ENCODE data around the gene ST3GAL2. TPM values are rescaled to one million over a fixed set of nuclear protein-coding genes. Genes with fewer than 3 reads are reported as not detected.

Gene ST3GAL2
- total RNA-seq, 1 donor from 2014 or later: 37.2 TPM

- TF ChIP-seq CTCF (conservative IDR thresholded peaks at IDR 0.05): no peak
- Mint-ChIP-seq H3K9me3 (no peaks in the 10 kb centered on the region), H3K27me3 (no peaks in the 10 kb centered on the region), H3K4me3 (no peak overlapping the region), H3K36me3 (no peaks in the 10 kb centered on the region), H3K27ac (no peak overlapping the region), H3K4me1 (ENCODE audit: unreplicated experiment) (peaks cover 5% of the 10 kb centered on the region)
- no peak for DNase-seq (ENCODE audit: extremely low spot score, unreplicated experiment)
Measured at GRCh38 chr16:70474320-70475053, 35.6 kb upstream of the ST3GAL2 start.

GRCh38 chr16:70473446-70474319, 34.8 kb upstream of the ST3GAL2 start:
- peaks cover 5% of the 10 kb centered on the region for H3K4me1 Mint-ChIP-seq (ENCODE audit: unreplicated experiment)

GRCh38 chr16:70472786-70473433, 34.0 kb upstream of the ST3GAL2 start:
- peaks cover 5% of the 10 kb centered on the region for H3K4me1 Mint-ChIP-seq (ENCODE audit: unreplicated experiment)
- H3K27ac Mint-ChIP-seq: no peak overlapping the region
- H3K27me3 Mint-ChIP-seq: no peaks in the 10 kb centered on the region
- no peaks in the 10 kb centered on the region for H3K36me3 Mint-ChIP-seq
- no peak for DNase-seq (ENCODE audit: extremely low spot score, unreplicated experiment)
- no peak overlapping the region for H3K4me3 Mint-ChIP-seq
- no peak for TF ChIP-seq CTCF (conservative IDR thresholded peaks at IDR 0.05)
- no peaks in the 10 kb centered on the region for H3K9me3 Mint-ChIP-seq

More at GRCh38 chr16:70473446-70474319, 34.8 kb upstream of the ST3GAL2 start:
- DNase-seq (ENCODE audit: extremely low spot score, unreplicated experiment): no peak
- Mint-ChIP-seq H3K36me3 (no peaks in the 10 kb centered on the region), H3K9me3 (no peaks in the 10 kb centered on the region), H3K27ac (no peak overlapping the region), H3K4me3 (no peak overlapping the region), H3K27me3 (no peaks in the 10 kb centered on the region)
- no peak for TF ChIP-seq CTCF (conservative IDR thresholded peaks at IDR 0.05)

GRCh38 chr16:70470927-70471341, 32.0 kb upstream of the ST3GAL2 start:
- Mint-ChIP-seq H3K4me1 (ENCODE audit: unreplicated experiment) (no peaks in the 10 kb centered on the region), H3K9me3 (no peaks in the 10 kb centered on the region), H3K27ac (no peak overlapping the region), H3K36me3 (no peaks in the 10 kb centered on the region), H3K4me3 (no peak overlapping the region), H3K27me3 (no peaks in the 10 kb centered on the region)
- no peak for DNase-seq (ENCODE audit: extremely low spot score, unreplicated experiment)
- TF ChIP-seq CTCF (conservative IDR thresholded peaks at IDR 0.05): peak; percentile 65

- TF ChIP-seq CTCF (conservative IDR thresholded peaks at IDR 0.05): no peak
- no peaks in the 10 kb centered on the region for H3K9me3 Mint-ChIP-seq
Measured at GRCh38 chr16:70470141-70470926, 31.4 kb upstream of the ST3GAL2 start.

More at GRCh38 chr16:70470141-70470926, 31.4 kb upstream of the ST3GAL2 start:
- DNase-seq (ENCODE audit: extremely low spot score, unreplicated experiment): no peak
- Mint-ChIP-seq H3K4me1 (ENCODE audit: unreplicated experiment) (no peaks in the 10 kb centered on the region), H3K4me3 (no peak overlapping the region), H3K36me3 (no peaks in the 10 kb centered on the region), H3K27me3 (no peaks in the 10 kb centered on the region), H3K27ac (no peak overlapping the region)

Measured in type B pancreatic cell (in vitro differentiated cells).